CD14-positive monocyte (primary cell): ENCODE data around the gene ENPP6. TPM values are rescaled to one million over a fixed set of nuclear protein-coding genes. Genes with fewer than 3 reads are reported as not detected.

Source experiments
- DNase-seq, 3 donors: peaks; one replicate each; pipeline ENCODE4 v3.0.0-alpha.2; 2011 to 2022
- H2AFZ ChIP-seq: 2 replicates; pipeline ENCODE4 v1.6.0; 2012; ENCODE audit warnings: mild to moderate bottlenecking, low read depth, low read length, inconsistent platforms; ENCODE audit not compliant: insufficient read depth, poor library complexity, severe bottlenecking
- H3K27ac ChIP-seq, 2 donors: 1 replicate in 1 of 2; 2 replicates in 1 of 2; pipeline ENCODE4 v1.5.1; 2012 to 2013; ENCODE audit warnings: low read length in 2 of 2, control low read depth in 1 of 2, inconsistent platforms in 1 of 2, low read depth in 1 of 2, mild to moderate bottlenecking in 1 of 2
- H3K27me3 ChIP-seq, 2 donors: one replicate each; pipeline versions ENCODE4 v1.6.0 to v1.6.1; 2011 to 2013; ENCODE audit warnings: low read length in 2 of 2; ENCODE audit not compliant: control insufficient read depth in 2 of 2, insufficient read depth in 2 of 2
- H3K36me3 ChIP-seq, 2 donors: replicated peaks in 1 of 2; 1 replicate in 1 of 2; 2 replicates in 1 of 2; pipeline versions ENCODE4 v1.5.1 to v1.6.1; 2012 to 2013; ENCODE audit warnings: low read length in 2 of 2, control low read depth in 1 of 2, inconsistent platforms in 1 of 2, mild to moderate bottlenecking in 1 of 2; ENCODE audit not compliant: insufficient read depth in 2 of 2, control insufficient read depth in 1 of 2
- H3K4me1 ChIP-seq, 2 donors: 1 replicate in 1 of 2; 2 replicates in 1 of 2; pipeline versions ENCODE4 v1.5.1 to v1.6.1; 2012 to 2013; ENCODE audit warnings: low read length in 2 of 2, control low read depth in 1 of 2, inconsistent platforms in 1 of 2, mild to moderate bottlenecking in 1 of 2, moderate library complexity in 1 of 2; ENCODE audit not compliant: insufficient read depth in 2 of 2, control insufficient read depth in 1 of 2
- H3K4me2 ChIP-seq: replicated peaks from 2 replicates; pipeline ENCODE3; 2012; ENCODE audit warnings: low read length, moderate library complexity, mild to moderate bottlenecking; ENCODE audit not compliant: poor library complexity, severe bottlenecking; ENCODE audit errors: extremely low read depth
- H3K4me3 ChIP-seq, 3 experiments: fragments of 200-600 bp in 1 of 3; sonication (generic) in 1 of 3; replicated peaks in 1 of 3; 1 replicate in 2 of 3; 2 replicates in 1 of 3; pipeline ENCODE4 v1.5.1; 2011 to 2013; ENCODE audit warnings: low read length in 3 of 3, mild to moderate bottlenecking in 3 of 3, control low read depth in 2 of 3, low read depth in 2 of 3, inconsistent platforms in 1 of 3, moderate library complexity in 1 of 3
- H3K79me2 ChIP-seq: 2 replicates; pipeline ENCODE4 v1.6.0; 2012; ENCODE audit warnings: mild to moderate bottlenecking, control low read depth, inconsistent platforms, low read length, moderate library complexity; ENCODE audit not compliant: insufficient read depth
- H3K9ac ChIP-seq: 2 replicates; pipeline ENCODE4 v1.6.0; 2017; ENCODE audit warnings: low read length, mild to moderate bottlenecking; ENCODE audit not compliant: insufficient read depth, poor library complexity, severe bottlenecking
- H3K9me3 ChIP-seq, 2 donors: replicated peaks in 1 of 2; 1 replicate in 1 of 2; 2 replicates in 1 of 2; pipeline versions ENCODE4 v1.5.1 to v1.6.1; 2012 to 2013; ENCODE audit warnings: low read length in 2 of 2, control low read depth in 1 of 2; ENCODE audit not compliant: control insufficient read depth in 1 of 2, insufficient read depth in 1 of 2
- H4K20me1 ChIP-seq: 2 replicates; pipeline ENCODE4 v1.6.0; 2012; ENCODE audit warnings: mild to moderate bottlenecking, low read length, control low read depth, moderate library complexity; ENCODE audit not compliant: insufficient read depth
- H3K27ac Mint-ChIP-seq, 7 donors: one replicate each; pipeline ENCODE4 v1.8.0; 2020; ENCODE audit warnings: mild to moderate bottlenecking in 7 of 7, mixed read lengths in 7 of 7, moderate library complexity in 6 of 7, inconsistent platforms in 2 of 7
- H3K27me3 Mint-ChIP-seq, 3 donors: one replicate each; pipeline ENCODE4 v1.8.0; 2021 to 2022; ENCODE audit warnings: low read depth in 3 of 3, mild to moderate bottlenecking in 3 of 3, mixed read lengths in 3 of 3, moderate library complexity in 3 of 3, inconsistent platforms in 1 of 3
- H3K36me3 Mint-ChIP-seq, 2 donors: one replicate each; pipeline ENCODE4 v1.8.0; 2020; ENCODE audit warnings: mixed read lengths in 2 of 2, inconsistent platforms in 1 of 2, mild to moderate bottlenecking in 1 of 2
- H3K4me1 Mint-ChIP-seq: one replicate; pipeline ENCODE4 v1.8.0; 2020; ENCODE audit warnings: mild to moderate bottlenecking, mixed read lengths
- H3K4me3 Mint-ChIP-seq, 2 donors: one replicate each; pipeline ENCODE4 v1.8.0; 2020; ENCODE audit warnings: mild to moderate bottlenecking in 2 of 2, mixed read lengths in 2 of 2, moderate library complexity in 1 of 2
- H3K9me3 Mint-ChIP-seq, 7 donors: one replicate each; pipeline ENCODE4 v1.8.0; 2020 to 2022; ENCODE audit warnings: mixed read lengths in 7 of 7, mild to moderate bottlenecking in 6 of 7, moderate library complexity in 6 of 7, inconsistent platforms in 2 of 7
- WGBS: methylation state at CpG from one replicate; pipeline ENCODE4 v1.1.5; 2013; ENCODE audit warnings: missing lambda C conversion rate; ENCODE audit not compliant: insufficient coverage; 5-methylcytosine and 5-hydroxymethylcytosine counted together
- intact Hi-C, 2 donors: fragments of 100-400 bp; cut with micrococcal nuclease; formaldehyde crosslinking; loops; one replicate each; pipeline versions ENCODE4 v1.15.0 to v1.15.1; 2023
- polyA plus RNA-seq, 3 donors: library from polyadenylated mRNA; depleted of rRNA in 1 of 3; unstranded in 2 of 3; stranded (reverse) in 1 of 3; fragments of 300-500 nt in 2 of 3; fragments of >200 nt in 1 of 3; fragmentation: Illumina TruSeq in 2 of 3; gene quantifications; 1 replicate in 2 of 3; 2 replicates in 1 of 3; pipeline ENCODE4 v1.2.3, GENCODE V29; 2012 to 2021
- TF ChIP-seq, protein P1 (sequence below): fragments of 200-600 bp; IDR thresholded peaks from one replicate; pipeline ENCODE4 v1.8.0; 2022; ENCODE audit warnings: antibody characterized with exemption, mild to moderate bottlenecking

The ENPP6 gene
- polyA plus RNA-seq, 3 donors: 0.05 TPM; not detected in 2

DNA sequence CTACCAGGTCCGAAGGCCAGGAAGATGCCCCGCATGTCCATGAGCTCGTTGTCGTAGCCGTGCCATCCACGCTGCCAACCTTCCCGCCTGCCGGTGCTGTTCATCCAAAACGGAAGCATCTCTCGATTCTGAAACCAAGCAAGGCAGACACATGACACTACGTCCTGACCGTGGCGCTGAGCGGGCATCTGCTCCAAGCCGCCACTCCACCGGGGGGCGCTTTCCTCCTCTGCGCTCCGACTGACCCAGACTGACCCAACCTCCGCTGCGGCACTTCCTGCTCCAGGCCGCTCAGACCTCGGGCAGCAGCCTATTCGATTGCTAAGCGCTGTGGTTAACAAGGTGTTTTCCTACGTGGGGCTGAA is 120.5 kb downstream of the ENPP6 start:
- H3K9me3 Mint-ChIP-seq: peaks cover 0 to 2% (median 0%) of the 10 kb centered on the region in 7 donors
- Histone ChIP-seq H3K9me3 (no peaks in the 10 kb centered on the region), H3K9ac (no peak overlapping the region), H3K27ac (no peak overlapping the region), H3K79me2 (no peaks in the 10 kb centered on the region), H4K20me1 (no peaks in the 10 kb centered on the region), H3K27me3 (no peaks in the 10 kb centered on the region), H3K4me2 (peak overlapping the region; percentile 63), H3K4me1 (peaks cover 3 to 7% of the 10 kb centered on the region in 2 donors), H2AFZ (peak overlapping the region; percentile 71), H3K4me3 (peak overlapping the region in 1 of 3 experiments; percentile 63), H3K36me3 (no peaks in the 10 kb centered on the region)
- peak; percentile 41 to 61 (median 44) for DNase-seq
- intact Hi-C loops: no loop called here
- peaks cover 0 to 7% (median 5%) of the 10 kb centered on the region in 3 donors for H3K27me3 Mint-ChIP-seq
- H3K4me3 Mint-ChIP-seq: peak overlapping the region; percentile 74 to 88
- H3K27ac Mint-ChIP-seq: peak overlapping the region in 3 of 7 donors; percentile 18 to 51 (median 21)
- TF ChIP-seq, protein P1, sequence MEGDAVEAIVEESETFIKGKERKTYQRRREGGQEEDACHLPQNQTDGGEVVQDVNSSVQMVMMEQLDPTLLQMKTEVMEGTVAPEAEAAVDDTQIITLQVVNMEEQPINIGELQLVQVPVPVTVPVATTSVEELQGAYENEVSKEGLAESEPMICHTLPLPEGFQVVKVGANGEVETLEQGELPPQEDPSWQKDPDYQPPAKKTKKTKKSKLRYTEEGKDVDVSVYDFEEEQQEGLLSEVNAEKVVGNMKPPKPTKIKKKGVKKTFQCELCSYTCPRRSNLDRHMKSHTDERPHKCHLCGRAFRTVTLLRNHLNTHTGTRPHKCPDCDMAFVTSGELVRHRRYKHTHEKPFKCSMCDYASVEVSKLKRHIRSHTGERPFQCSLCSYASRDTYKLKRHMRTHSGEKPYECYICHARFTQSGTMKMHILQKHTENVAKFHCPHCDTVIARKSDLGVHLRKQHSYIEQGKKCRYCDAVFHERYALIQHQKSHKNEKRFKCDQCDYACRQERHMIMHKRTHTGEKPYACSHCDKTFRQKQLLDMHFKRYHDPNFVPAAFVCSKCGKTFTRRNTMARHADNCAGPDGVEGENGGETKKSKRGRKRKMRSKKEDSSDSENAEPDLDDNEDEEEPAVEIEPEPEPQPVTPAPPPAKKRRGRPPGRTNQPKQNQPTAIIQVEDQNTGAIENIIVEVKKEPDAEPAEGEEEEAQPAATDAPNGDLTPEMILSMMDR: peak; percentile 34
- H3K36me3 Mint-ChIP-seq: no peaks in the 10 kb centered on the region
- H3K4me1 Mint-ChIP-seq: peaks cover 15% of the 10 kb centered on the region
- WGBS: 39% methylated on average over 25 of the region's 26 CpGs

DNA sequence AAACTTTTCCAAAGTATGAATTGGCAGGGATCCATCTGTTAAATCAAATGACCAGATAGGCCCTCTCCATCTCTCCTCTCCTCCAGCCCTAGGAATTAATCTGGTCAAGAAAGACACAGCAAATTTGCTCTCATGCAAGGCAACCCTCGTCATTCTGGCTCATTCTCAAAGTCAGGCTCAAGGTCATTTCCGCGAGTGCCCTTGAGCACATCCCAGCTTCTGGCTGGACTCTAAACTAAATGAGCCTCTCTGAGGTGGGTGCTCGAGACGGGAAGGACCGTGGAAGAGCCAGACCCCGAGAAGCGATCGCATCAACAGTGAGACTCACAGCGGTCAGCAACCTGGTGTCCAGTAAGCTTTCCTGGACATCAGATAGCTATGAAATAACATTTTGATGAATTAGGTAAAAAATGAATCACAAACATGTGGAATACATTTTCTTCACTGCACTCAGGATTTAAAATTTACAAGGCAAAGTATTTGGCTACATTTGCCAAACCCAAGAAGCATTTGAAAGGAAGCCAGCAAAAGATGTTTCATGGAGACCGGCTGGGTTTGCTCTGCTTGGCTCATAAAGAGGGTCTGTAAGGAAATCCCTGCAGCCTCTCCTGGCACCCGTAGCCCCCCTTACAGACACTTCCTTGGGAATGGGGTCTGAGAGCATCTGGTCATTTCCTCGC is 121.0 kb downstream of the ENPP6 start:
- Mint-ChIP-seq H3K9me3 (peaks cover 0 to 2% (median 0%) of the 10 kb centered on the region in 7 donors), H3K36me3 (no peaks in the 10 kb centered on the region), H3K27ac (peak overlapping the region in 2 of 7 donors; percentile 21 to 51), H3K4me1 (peaks cover 15% of the 10 kb centered on the region), H3K4me3 (peak overlapping the region; percentile 74 to 88), H3K27me3 (peaks cover 0 to 7% (median 5%) of the 10 kb centered on the region in 3 donors)
- H3K79me2 ChIP-seq: no peaks in the 10 kb centered on the region
- WGBS: 94% methylated on average over 13 of the region's 13 CpGs
- no peaks in the 10 kb centered on the region for H3K9me3 ChIP-seq
- no peak overlapping the region for H3K9ac ChIP-seq
- H3K4me2 ChIP-seq: peak overlapping the region; percentile 63
- peak overlapping the region; percentile 71 for H2AFZ ChIP-seq
- TF ChIP-seq, protein P1: no peak
- intact Hi-C loops: no loop called here
- H3K4me3 ChIP-seq: peak overlapping the region in 1 of 3 experiments; percentile 63
- no peak for DNase-seq
- no peaks in the 10 kb centered on the region for H3K36me3 ChIP-seq
- no peaks in the 10 kb centered on the region for H3K27me3 ChIP-seq
- H4K20me1 ChIP-seq: no peaks in the 10 kb centered on the region
- no peak overlapping the region for H3K27ac ChIP-seq
- peaks cover 3 to 7% of the 10 kb centered on the region in 2 donors for H3K4me1 ChIP-seq
